Activated naive CD8-positive, alpha-beta T cell treated with anti-CD3 and anti-CD28 coated beads, Interleukin-2, amount 10 ng/mL, durations not matched to agents 7 days and 5 days (primary cell): ENCODE data around the gene RPL22. TPM values are rescaled to one million over a fixed set of nuclear protein-coding genes. Genes with fewer than 3 reads are reported as not detected.

Experiments
- ATAC-seq: fragments of 150-1000 bp; cut with Tn5 transposase; one replicate; pipeline ENCODE4 v1.10.0; 2021; ENCODE audit warnings: low read depth, moderate library complexity
- POLR2A ChIA-PET: fragments of 350-600 bp; sonication (Branson Sonifier 250); formaldehyde crosslinking; loops from one replicate; lab custom pipeline; 2021; ENCODE audit warnings: antibody characterized with exemption; lab: Charles Lee
- DNase-seq: peaks from one replicate; pipeline ENCODE4 v3.0.0; 2021
- H3K27ac Mint-ChIP-seq: one replicate; pipeline ENCODE4 v1.8.0; 2022; ENCODE audit warnings: mild to moderate bottlenecking, mixed read lengths
- H3K27me3 Mint-ChIP-seq: one replicate; pipeline ENCODE4 v1.8.0; 2022; ENCODE audit warnings: mild to moderate bottlenecking, moderate library complexity, mixed read lengths
- H3K36me3 Mint-ChIP-seq: one replicate; pipeline ENCODE4 v1.8.0; 2021; ENCODE audit warnings: mild to moderate bottlenecking, mixed read lengths
- H3K4me1 Mint-ChIP-seq: one replicate; pipeline ENCODE4 v1.8.0; 2021; ENCODE audit warnings: mixed read lengths
- H3K4me3 Mint-ChIP-seq: one replicate; pipeline ENCODE4 v1.8.0; 2022; ENCODE audit warnings: mild to moderate bottlenecking, moderate library complexity, mixed read lengths
- H3K9me3 Mint-ChIP-seq: one replicate; pipeline ENCODE4 v1.8.0; 2021; ENCODE audit warnings: mixed read lengths
- total RNA-seq, 2 experiments: library from RNA; stranded (reverse); gene quantifications; one replicate each; pipeline ENCODE4 v1.2.3, GENCODE V29; 2021

Gene RPL22
- total RNA-seq, 2 experiments from 2014 or later = 309 to 343 TPM

- DNase-seq (no peak), ATAC-seq (no peak)
- Mint-ChIP-seq H3K27ac (no peak overlapping the region), H3K4me1 (peaks cover 1% of the 10 kb centered on the region), H3K9me3 (no peaks in the 10 kb centered on the region), H3K4me3 (no peak overlapping the region), H3K27me3 (peaks cover 6% of the 10 kb centered on the region), H3K36me3 (no peaks in the 10 kb centered on the region)
- POLR2A ChIA-PET = interaction anchor here (1.1 kb wide), 1 partner anchor 9 kb away, joined by 3 read pairs; no protein-coding TSS in a partner anchor
Observed at GRCh38 chr1:6143395-6143794, 56.0 kb downstream of the RPL22 start.

DNA sequence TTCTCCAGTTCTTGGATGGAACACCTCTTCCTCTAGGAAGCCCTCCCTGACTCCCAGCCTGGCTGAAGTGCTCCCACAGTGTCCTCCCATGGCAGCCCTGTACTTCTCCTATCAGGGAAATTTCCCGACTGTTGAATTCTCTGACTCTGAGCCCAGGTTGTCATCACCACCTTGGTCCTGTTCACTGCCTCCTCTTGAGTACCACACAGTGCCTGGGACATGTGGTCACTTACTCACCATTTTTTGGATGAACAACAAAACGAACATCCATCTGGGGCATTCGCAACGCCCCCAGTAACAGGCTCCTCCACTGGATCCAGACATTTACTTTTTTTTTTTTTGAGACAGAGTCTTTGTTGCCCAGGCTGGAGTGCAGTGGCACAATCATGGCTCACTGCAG, 56.7 kb downstream of the RPL22 start:
- no peaks in the 10 kb centered on the region for H3K36me3 Mint-ChIP-seq
- H3K4me3 Mint-ChIP-seq = no peak overlapping the region
- no peak overlapping the region for H3K27ac Mint-ChIP-seq
- POLR2A ChIA-PET = interaction anchor here (1.1 kb wide), 1 partner anchor 9 kb away, joined by 3 read pairs; no protein-coding TSS in a partner anchor
- no peaks in the 10 kb centered on the region for H3K9me3 Mint-ChIP-seq
- H3K27me3 Mint-ChIP-seq = no peaks in the 10 kb centered on the region
- ATAC-seq (no peak), DNase-seq (no peak)
- peaks cover 3% of the 10 kb centered on the region for H3K4me1 Mint-ChIP-seq

DNA sequence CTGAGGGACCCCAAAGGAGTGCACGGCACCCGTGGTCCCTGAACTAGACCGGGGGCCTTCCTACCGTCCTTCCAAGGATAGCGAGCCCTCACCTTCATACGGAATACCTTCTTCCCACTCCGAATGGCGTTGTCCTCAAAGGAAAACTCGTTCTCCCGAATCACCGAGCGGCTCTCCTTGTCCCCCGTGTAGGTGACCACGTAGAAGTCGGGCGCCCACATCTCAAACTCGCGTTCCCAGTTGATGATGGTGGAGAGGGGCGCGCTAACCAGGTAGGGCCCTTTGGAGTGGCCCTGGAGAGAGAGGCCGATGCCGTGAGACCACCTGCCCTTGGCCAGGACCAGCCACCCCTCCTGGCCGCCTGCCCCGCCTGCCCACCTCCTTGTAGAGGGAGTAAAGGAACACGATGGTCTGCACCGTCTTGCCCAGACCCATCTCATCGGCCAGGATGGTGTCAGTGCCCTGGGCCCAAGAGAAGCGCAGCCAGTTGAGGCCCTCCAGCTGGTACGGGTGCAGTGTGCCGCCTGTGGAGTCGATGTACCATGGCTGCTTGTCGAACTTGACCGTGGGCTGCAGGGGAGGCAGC, 57.3 kb downstream of the RPL22 start:
- no peaks in the 10 kb centered on the region for H3K27me3 Mint-ChIP-seq
- H3K4me1 Mint-ChIP-seq = peaks cover 3% of the 10 kb centered on the region
- DNase-seq (no peak), ATAC-seq (no peak)
- H3K9me3 Mint-ChIP-seq = no peaks in the 10 kb centered on the region
- POLR2A ChIA-PET = no interaction called here
- H3K4me3 Mint-ChIP-seq = no peak overlapping the region
- H3K27ac Mint-ChIP-seq = no peak overlapping the region
- H3K36me3 Mint-ChIP-seq = no peaks in the 10 kb centered on the region

- no peaks in the 10 kb centered on the region for H3K27me3 Mint-ChIP-seq
Observed at GRCh38 chr1:6141592-6141991, 57.8 kb downstream of the RPL22 start.

GRCh38 chr1:6140413-6140812, 59.0 kb downstream of the RPL22 start:
- Mint-ChIP-seq H3K9me3 (no peaks in the 10 kb centered on the region), H3K4me1 (peaks cover 3% of the 10 kb centered on the region), H3K27ac (no peak overlapping the region), H3K27me3 (no peaks in the 10 kb centered on the region), H3K4me3 (no peak overlapping the region), H3K36me3 (no peaks in the 10 kb centered on the region)
- ATAC-seq = no peak
- POLR2A ChIA-PET = no interaction called here
- DNase-seq = no peak

More at GRCh38 chr1:6141592-6141991, 57.8 kb downstream of the RPL22 start:
- no peak for DNase-seq
- no peaks in the 10 kb centered on the region for H3K9me3 Mint-ChIP-seq
- POLR2A ChIA-PET = no interaction called here
- H3K4me1 Mint-ChIP-seq = peaks cover 3% of the 10 kb centered on the region
- ATAC-seq = peak; percentile 62
- no peak overlapping the region for H3K4me3 Mint-ChIP-seq
- no peaks in the 10 kb centered on the region for H3K36me3 Mint-ChIP-seq
- H3K27ac Mint-ChIP-seq = no peak overlapping the region

GRCh38 chr1:6137758-6138157, 61.6 kb downstream of the RPL22 start:
- H3K27ac Mint-ChIP-seq = no peak overlapping the region
- H3K4me1 Mint-ChIP-seq = peaks cover 3% of the 10 kb centered on the region
- ATAC-seq = no peak
- no peaks in the 10 kb centered on the region for H3K9me3 Mint-ChIP-seq
- H3K27me3 Mint-ChIP-seq = no peaks in the 10 kb centered on the region
- DNase-seq = peak; percentile 20
- POLR2A ChIA-PET = no interaction called here
- H3K36me3 Mint-ChIP-seq = no peaks in the 10 kb centered on the region
- H3K4me3 Mint-ChIP-seq = no peak overlapping the region

DNA sequence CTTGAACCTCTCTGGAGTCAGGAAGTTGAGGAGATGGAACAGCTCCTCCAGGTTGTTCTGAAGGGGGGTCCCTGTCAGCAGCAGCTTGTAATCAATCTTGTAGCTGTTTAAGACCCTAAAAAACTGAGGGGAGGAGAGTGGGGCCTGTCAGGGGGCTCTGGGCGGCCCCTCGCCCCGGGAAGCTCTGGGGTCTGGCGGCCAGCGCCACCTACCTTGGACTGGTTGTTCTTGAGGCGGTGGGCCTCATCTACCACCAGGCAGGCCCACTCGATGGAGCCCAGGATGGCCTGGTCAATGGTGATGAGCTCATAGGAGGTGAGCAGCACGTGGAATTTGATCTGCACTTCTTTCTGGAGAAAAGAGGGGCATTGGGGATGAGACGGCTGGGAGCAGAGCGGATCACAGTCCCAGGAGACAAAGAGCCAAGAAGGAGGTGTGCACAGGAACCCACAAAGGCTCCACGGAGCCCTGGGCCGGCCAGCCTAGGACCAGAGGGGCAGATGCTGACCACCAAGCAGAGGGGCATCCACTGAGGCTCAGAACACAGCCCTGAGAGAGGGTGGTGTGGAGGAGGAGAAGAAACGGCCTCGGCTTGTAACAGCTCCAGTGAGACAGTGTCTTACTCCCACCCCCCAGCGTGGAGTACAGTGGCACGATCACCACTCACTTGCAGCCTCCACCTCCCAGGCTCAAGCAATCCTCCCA, 62.7 kb downstream of the RPL22 start:
- Mint-ChIP-seq H3K36me3 (no peaks in the 10 kb centered on the region), H3K27ac (no peak overlapping the region), H3K4me3 (no peak overlapping the region), H3K4me1 (peaks cover 3% of the 10 kb centered on the region), H3K9me3 (no peaks in the 10 kb centered on the region), H3K27me3 (peaks cover 2% of the 10 kb centered on the region)
- ATAC-seq = no peak
- DNase-seq = no peak
- POLR2A ChIA-PET = interaction anchor here (0.6 kb wide), 1 partner anchor 99 kb away, joined by 3 read pairs; no protein-coding TSS in a partner anchor

Other genes starting within 250 kb of the RPL22 start
- gene NPHP4, start 207.2 kb downstream of the RPL22 start, total RNA-seq = 10 to 100 TPM; 16.4 to 17.5 TPM
- gene KCNAB2, start 153.7 kb downstream of the RPL22 start, total RNA-seq = 100 to 1,000 TPM; 290 to 307 TPM
- under 1 TPM; 0.23 to 0.61 TPM for gene CHD5, start 19.3 kb downstream of the RPL22 start, total RNA-seq
- 1 to 10 TPM; 3.8 to 4.0 TPM for gene RNF207, start 6.5 kb upstream of the RPL22 start, total RNA-seq
- gene ICMT, start 36.4 kb upstream of the RPL22 start, total RNA-seq = 10 to 100 TPM; 40.3 to 40.4 TPM
- not detected for gene HES3, start 44.6 kb upstream of the RPL22 start, total RNA-seq
- gene GPR153, start 61.5 kb upstream of the RPL22 start, total RNA-seq = under 1 TPM; 0.58 to 0.74 TPM
- gene ACOT7, start 194.2 kb upstream of the RPL22 start, total RNA-seq = 10 to 100 TPM; 43.9 to 52.8 TPM
- under 1 TPM in 1 of 2 experiments, not detected in 1; 0.34 TPM for gene HES2, start 220.3 kb upstream of the RPL22 start, total RNA-seq
- gene ESPN, start 225.2 kb upstream of the RPL22 start, total RNA-seq = 1 to 10 TPM; 1.7 to 2.6 TPM